ENCODE data around the gene ZHX3. TPM values are rescaled to one million over a fixed set of nuclear protein-coding genes. Genes with fewer than 3 reads are reported as not detected.

Gene ZHX3
- total and polyA plus RNA-seq, 9 of the 15 experiments (the other 6 are each of a cell fraction or from before 2014, with no cell fraction given): 0.80 to 14.6 (median 4.9) TPM

DNA sequence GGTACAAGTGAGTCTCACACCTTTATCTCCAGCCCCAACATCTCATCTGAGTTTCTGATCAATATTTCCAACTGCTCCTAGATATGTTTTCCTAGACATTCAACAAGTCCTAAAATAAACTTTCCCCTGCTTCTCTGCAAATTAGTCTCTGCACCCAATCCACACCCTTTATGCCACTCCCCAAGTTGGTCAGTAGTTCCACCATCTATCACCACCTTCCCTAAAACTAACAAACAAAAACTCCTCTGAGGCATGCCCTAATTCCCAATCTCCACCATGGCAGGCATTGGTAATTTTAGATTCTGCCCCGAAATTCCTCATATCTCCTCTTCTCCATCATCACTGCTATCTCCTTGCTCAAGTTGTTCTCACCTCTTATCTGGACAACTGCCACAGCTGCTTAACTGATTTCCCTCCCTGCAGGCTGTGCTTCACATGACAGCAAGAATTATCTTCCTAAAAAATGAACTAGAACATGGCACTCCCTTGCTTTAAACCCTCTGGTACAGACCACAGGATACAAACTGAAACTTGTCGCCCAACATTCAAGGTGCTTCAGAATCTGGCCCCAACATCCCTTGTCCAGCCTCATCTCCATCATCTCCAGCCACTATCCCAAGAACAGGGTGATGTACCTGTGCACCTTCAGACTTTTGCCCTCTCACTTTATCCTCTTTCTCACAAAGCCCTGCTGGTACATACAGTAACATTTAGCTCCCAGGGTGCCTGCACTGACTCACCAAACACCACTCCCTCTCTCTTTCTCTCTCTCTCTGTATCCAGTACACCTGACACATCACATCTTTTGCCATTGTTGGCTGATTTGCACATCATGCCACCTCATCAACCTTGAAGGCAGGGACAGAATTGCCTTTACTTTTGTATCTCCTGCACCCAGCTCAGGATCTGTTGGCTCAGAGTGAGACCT, 55.5 kb downstream of the ZHX3 start (continued):
- TF ChIP-seq SAFB2 (IDR thresholded peaks at IDR 0.05; ENCODE audit: borderline replicate concordance, low read depth, low read length, severe bottlenecking) (no peak), HNRNPK (IDR thresholded peaks at IDR 0.05; ENCODE audit: low read depth, low read length, poor library complexity, severe bottlenecking) (no peak), CREBBP (IDR thresholded peaks at IDR 0.05; ENCODE audit: low read depth, low read length) (no peak), SMAD1 (IDR thresholded peaks at IDR 0.05; ENCODE audit: low read depth, low read length, partially characterized antibody) (peak; percentile 44), ELF4 (CRISPR knock-in tag; IDR thresholded peaks at IDR 0.05) (peak; percentile 97), RBM25 (IDR thresholded peaks at IDR 0.05; ENCODE audit: low read depth, low read length, severe bottlenecking) (no peak), ZNF766 (CRISPR knock-in tag; conservative IDR thresholded peaks at IDR 0.05) (peak; percentile 94), PML (IDR thresholded peaks at IDR 0.05; ENCODE audit: low read length) (peak; percentile 91), TAL1 (IDR thresholded peaks at IDR 0.05) (peak; percentile 93), PHTF2 (CRISPR knock-in tag; IDR thresholded peaks at IDR 0.05) (no peak), ATF3 (IDR thresholded peaks at IDR 0.05) (no peak), ATF3 (CRISPR knock-in tag; conservative IDR thresholded peaks at IDR 0.05) (no peak), KDM2B (CRISPR knock-in tag; IDR thresholded peaks at IDR 0.05) (no peak)
- TF ChIP-seq, protein P1, sequence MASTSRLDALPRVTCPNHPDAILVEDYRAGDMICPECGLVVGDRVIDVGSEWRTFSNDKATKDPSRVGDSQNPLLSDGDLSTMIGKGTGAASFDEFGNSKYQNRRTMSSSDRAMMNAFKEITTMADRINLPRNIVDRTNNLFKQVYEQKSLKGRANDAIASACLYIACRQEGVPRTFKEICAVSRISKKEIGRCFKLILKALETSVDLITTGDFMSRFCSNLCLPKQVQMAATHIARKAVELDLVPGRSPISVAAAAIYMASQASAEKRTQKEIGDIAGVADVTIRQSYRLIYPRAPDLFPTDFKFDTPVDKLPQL (IDR thresholded peaks at IDR 0.05; ENCODE audit: extremely low read depth, insufficient read length): no peak
- TF ChIP-seq, protein P2, sequence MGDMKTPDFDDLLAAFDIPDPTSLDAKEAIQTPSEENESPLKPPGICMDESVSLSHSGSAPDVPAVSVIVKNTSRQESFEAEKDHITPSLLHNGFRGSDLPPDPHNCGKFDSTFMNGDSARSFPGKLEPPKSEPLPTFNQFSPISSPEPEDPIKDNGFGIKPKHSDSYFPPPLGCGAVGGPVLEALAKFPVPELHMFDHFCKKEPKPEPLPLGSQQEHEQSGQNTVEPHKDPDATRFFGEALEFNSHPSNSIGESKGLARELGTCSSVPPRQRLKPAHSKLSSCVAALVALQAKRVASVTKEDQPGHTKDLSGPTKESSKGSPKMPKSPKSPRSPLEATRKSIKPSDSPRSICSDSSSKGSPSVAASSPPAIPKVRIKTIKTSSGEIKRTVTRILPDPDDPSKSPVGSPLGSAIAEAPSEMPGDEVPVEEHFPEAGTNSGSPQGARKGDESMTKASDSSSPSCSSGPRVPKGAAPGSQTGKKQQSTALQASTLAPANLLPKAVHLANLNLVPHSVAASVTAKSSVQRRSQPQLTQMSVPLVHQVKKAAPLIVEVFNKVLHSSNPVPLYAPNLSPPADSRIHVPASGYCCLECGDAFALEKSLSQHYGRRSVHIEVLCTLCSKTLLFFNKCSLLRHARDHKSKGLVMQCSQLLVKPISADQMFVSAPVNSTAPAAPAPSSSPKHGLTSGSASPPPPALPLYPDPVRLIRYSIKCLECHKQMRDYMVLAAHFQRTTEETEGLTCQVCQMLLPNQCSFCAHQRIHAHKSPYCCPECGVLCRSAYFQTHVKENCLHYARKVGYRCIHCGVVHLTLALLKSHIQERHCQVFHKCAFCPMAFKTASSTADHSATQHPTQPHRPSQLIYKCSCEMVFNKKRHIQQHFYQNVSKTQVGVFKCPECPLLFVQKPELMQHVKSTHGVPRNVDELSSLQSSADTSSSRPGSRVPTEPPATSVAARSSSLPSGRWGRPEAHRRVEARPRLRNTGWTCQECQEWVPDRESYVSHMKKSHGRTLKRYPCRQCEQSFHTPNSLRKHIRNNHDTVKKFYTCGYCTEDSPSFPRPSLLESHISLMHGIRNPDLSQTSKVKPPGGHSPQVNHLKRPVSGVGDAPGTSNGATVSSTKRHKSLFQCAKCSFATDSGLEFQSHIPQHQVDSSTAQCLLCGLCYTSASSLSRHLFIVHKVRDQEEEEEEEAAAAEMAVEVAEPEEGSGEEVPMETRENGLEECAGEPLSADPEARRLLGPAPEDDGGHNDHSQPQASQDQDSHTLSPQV (IDR thresholded peaks at IDR 0.05): no peak
- TF ChIP-seq, protein P3, sequence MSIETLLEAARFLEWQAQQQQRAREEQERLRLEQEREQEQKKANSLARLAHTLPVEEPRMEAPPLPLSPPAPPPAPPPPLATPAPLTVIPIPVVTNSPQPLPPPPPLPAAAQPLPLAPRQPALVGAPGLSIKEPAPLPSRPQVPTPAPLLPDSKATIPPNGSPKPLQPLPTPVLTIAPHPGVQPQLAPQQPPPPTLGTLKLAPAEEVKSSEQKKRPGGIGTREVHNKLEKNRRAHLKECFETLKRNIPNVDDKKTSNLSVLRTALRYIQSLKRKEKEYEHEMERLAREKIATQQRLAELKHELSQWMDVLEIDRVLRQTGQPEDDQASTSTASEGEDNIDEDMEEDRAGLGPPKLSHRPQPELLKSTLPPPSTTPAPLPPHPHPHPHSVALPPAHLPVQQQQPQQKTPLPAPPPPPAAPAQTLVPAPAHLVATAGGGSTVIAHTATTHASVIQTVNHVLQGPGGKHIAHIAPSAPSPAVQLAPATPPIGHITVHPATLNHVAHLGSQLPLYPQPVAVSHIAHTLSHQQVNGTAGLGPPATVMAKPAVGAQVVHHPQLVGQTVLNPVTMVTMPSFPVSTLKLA (conservative IDR thresholded peaks at IDR 0.05): no peak
- TF ChIP-seq, protein P4, sequence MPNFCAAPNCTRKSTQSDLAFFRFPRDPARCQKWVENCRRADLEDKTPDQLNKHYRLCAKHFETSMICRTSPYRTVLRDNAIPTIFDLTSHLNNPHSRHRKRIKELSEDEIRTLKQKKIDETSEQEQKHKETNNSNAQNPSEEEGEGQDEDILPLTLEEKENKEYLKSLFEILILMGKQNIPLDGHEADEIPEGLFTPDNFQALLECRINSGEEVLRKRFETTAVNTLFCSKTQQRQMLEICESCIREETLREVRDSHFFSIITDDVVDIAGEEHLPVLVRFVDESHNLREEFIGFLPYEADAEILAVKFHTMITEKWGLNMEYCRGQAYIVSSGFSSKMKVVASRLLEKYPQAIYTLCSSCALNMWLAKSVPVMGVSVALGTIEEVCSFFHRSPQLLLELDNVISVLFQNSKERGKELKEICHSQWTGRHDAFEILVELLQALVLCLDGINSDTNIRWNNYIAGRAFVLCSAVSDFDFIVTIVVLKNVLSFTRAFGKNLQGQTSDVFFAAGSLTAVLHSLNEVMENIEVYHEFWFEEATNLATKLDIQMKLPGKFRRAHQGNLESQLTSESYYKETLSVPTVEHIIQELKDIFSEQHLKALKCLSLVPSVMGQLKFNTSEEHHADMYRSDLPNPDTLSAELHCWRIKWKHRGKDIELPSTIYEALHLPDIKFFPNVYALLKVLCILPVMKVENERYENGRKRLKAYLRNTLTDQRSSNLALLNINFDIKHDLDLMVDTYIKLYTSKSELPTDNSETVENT (CRISPR knock-in tag; IDR thresholded peaks at IDR 0.05): no peak
